IMR-90 (cell line): Measurements from ENCODE around the gene NDUFV3. TPM values are rescaled to one million over a fixed set of nuclear protein-coding genes. Genes with fewer than 3 reads are reported as not detected.
"Not testable (repeated sequence)": the region's sequence is repeated elsewhere in the genome, so short reads cannot be mapped to it uniquely, and the experiment has no call there.

Source experiments
- ATAC-seq: fragments of 200-7000 bp; cut with Tn5 transposase; 2 replicates; pipeline ENCODE4 v1.9.1; 2020; ENCODE audit warnings: low read depth, mild to moderate bottlenecking, moderate library complexity
- BruUV-seq: library from RNA; stranded (reverse); fragments of 400-500 nt; replicated peaks from 2 replicates; lab custom pipeline; 2021; lab: Mats Ljungman, UMichigan
- CTCF ChIA-PET: fragments of 300-600 bp; formaldehyde crosslinking; extraction: SDS; loops from one replicate; lab custom pipeline; 2021; ENCODE audit warnings: antibody characterized with exemption; lab: Yijun Ruan, JAX
- POLR2A ChIA-PET: fragments of 300-600 bp; sonication (Branson Sonifier 250); formaldehyde crosslinking; loops from one replicate; lab custom pipeline; 2022; ENCODE audit warnings: antibody characterized with exemption; ENCODE audit not compliant: unreplicated experiment; lab: Charles Lee
- DNase-seq: peaks from one replicate; pipeline ENCODE4 v3.0.0; 2013
- H2AFZ ChIP-seq: replicated peaks from 2 replicates; pipeline ENCODE3; 2013; ENCODE audit warnings: low read length, mild to moderate bottlenecking; ENCODE audit not compliant: poor library complexity
- H2AK5ac ChIP-seq: 2 replicates; pipeline ENCODE4 v1.6.1; 2013; ENCODE audit warnings: low read depth, low read length, inconsistent platforms
- H2AK9ac ChIP-seq: replicated peaks from 2 replicates; pipeline ENCODE3; 2013; ENCODE audit warnings: mild to moderate bottlenecking, low read depth, low read length, moderate library complexity; ENCODE audit not compliant: poor library complexity
- H2BK120ac ChIP-seq: 2 replicates; pipeline ENCODE4 v1.6.1; 2013; ENCODE audit warnings: low read depth, low read length, inconsistent platforms
- H2BK15ac ChIP-seq: 3 replicates; pipeline ENCODE4 v1.6.1; 2013; ENCODE audit warnings: low read depth, low read length, inconsistent platforms
- H2BK20ac ChIP-seq: 2 replicates; pipeline ENCODE4 v1.6.1; 2013; ENCODE audit warnings: low read depth, mild to moderate bottlenecking, inconsistent platforms, low read length, moderate library complexity
- H2BK5ac ChIP-seq: 2 replicates; pipeline ENCODE4 v1.6.1; 2013; ENCODE audit warnings: mild to moderate bottlenecking, low read depth, low read length, inconsistent platforms; ENCODE audit not compliant: poor library complexity, severe bottlenecking
- H3K14ac ChIP-seq: replicated peaks from 2 replicates; pipeline ENCODE4 v1.6.1; 2013; ENCODE audit warnings: low read depth, low read length, inconsistent platforms
- H3K18ac ChIP-seq: 2 replicates; pipeline ENCODE4 v1.6.1; 2013; ENCODE audit warnings: low read depth, low read length, control low read depth
- H3K23ac ChIP-seq: 2 replicates; pipeline ENCODE4 v1.6.1; 2013; ENCODE audit warnings: low read depth, low read length, inconsistent platforms
- H3K27ac ChIP-seq: 2 replicates; pipeline ENCODE4 v1.5.1; 2013; ENCODE audit warnings: mild to moderate bottlenecking, control low read depth, low read length; ENCODE audit not compliant: insufficient read depth
- H3K27me3 ChIP-seq: 2 replicates; pipeline ENCODE4 v1.6.1; 2013; ENCODE audit warnings: low read length; ENCODE audit not compliant: control insufficient read depth, insufficient read depth
- H3K36me3 ChIP-seq: 2 replicates; pipeline ENCODE4 v1.6.1; 2013; ENCODE audit warnings: low read length, mixed read lengths; ENCODE audit not compliant: control insufficient read depth, insufficient read depth
- H3K4ac ChIP-seq: 2 replicates; pipeline ENCODE4 v1.6.1; 2013; ENCODE audit warnings: low read depth, low read length, inconsistent platforms
- H3K4me1 ChIP-seq: 2 replicates; pipeline ENCODE4 v1.6.1; 2013; ENCODE audit warnings: low read length, mixed read lengths; ENCODE audit not compliant: control insufficient read depth, insufficient read depth
- H3K4me2 ChIP-seq: 2 replicates; pipeline ENCODE4 v1.6.1; 2013; ENCODE audit warnings: low read depth, mild to moderate bottlenecking, control low read depth, low read length, moderate library complexity
- H3K4me3 ChIP-seq: 2 replicates; pipeline ENCODE4 v1.5.1; 2013; ENCODE audit warnings: low read depth, mild to moderate bottlenecking, control low read depth, low read length, moderate library complexity; ENCODE audit not compliant: insufficient read depth
- H3K56ac ChIP-seq: 2 replicates; pipeline ENCODE4 v1.6.1; 2013; ENCODE audit warnings: low read length, inconsistent platforms; ENCODE audit not compliant: insufficient read depth; ENCODE audit errors: extremely low read depth
- H3K79me1 ChIP-seq, 2 experiments: 2 replicates each; pipeline ENCODE4 v1.6.1; 2013; ENCODE audit warnings: low read length in 2 of 2, inconsistent platforms in 1 of 2, low read depth in 1 of 2
- H3K9ac ChIP-seq: 2 replicates; pipeline ENCODE4 v1.6.1; 2013; ENCODE audit warnings: low read depth, low read length, control low read depth
- H3K9me1 ChIP-seq: 2 replicates; pipeline ENCODE4 v1.6.1; 2013; ENCODE audit warnings: low read length, inconsistent platforms; ENCODE audit not compliant: insufficient read depth
- H3K9me3 ChIP-seq: 2 replicates; pipeline ENCODE4 v1.6.1; 2013; ENCODE audit warnings: low read length; ENCODE audit not compliant: control insufficient read depth, insufficient read depth
- H4K20me1 ChIP-seq: 2 replicates; pipeline ENCODE4 v1.6.1; 2013; ENCODE audit warnings: low read length, inconsistent platforms; ENCODE audit not compliant: insufficient read depth
- H4K5ac ChIP-seq: 2 replicates; pipeline ENCODE4 v1.6.1; 2013; ENCODE audit warnings: mild to moderate bottlenecking, low read depth, low read length, control low read depth
- H4K8ac ChIP-seq, 2 experiments: 2 replicates each; pipeline ENCODE4 v1.6.1; 2013; ENCODE audit warnings: low read depth in 2 of 2, low read length in 2 of 2, control low read depth in 1 of 2, inconsistent platforms in 1 of 2
- H4K91ac ChIP-seq: 2 replicates; pipeline ENCODE4 v1.6.1; 2013; ENCODE audit warnings: low read depth, low read length, inconsistent platforms; ENCODE audit not compliant: insufficient read depth
- WGBS, 2 experiments: methylation state at CpG; one replicate each; pipeline versions ENCODE4 v1.1.5 to v1.1.7; 2013; ENCODE audit warnings: missing lambda C conversion rate in 2 of 2; ENCODE audit not compliant: insufficient read length in 1 of 2; ENCODE audit errors: extremely low coverage in 2 of 2; 5-methylcytosine and 5-hydroxymethylcytosine counted together
- dilution Hi-C: fragments of 300-500 bp; cut with HindIII; formaldehyde crosslinking; loops from one replicate; pipeline ENCODE4 v1.14.3; 2018; ENCODE audit warnings: low sequenced_read_pairs; ENCODE audit not compliant: unreplicated experiment
- in situ Hi-C: fragments of 300-500 bp; cut with MboI; formaldehyde crosslinking; loops from 3 replicates; pipeline ENCODE4 v1.14.3; 2019; ENCODE audit warnings: low sequenced_read_pairs, inconsistent platforms, mixed read lengths
- intact Hi-C: fragments of 100-400 bp; cut with micrococcal nuclease; formaldehyde crosslinking; loops from 2 replicates; pipeline ENCODE4 v1.10.0; 2022
- polyA plus RNA-seq, 3 experiments: library from polyadenylated mRNA; depleted of rRNA; stranded (reverse); fragments of >200 nt; gene quantifications; 2 replicates each; pipeline ENCODE4 v1.2.3, GENCODE V29; 2012; ENCODE audit warnings: low replicate concordance in 1 of 3
- total RNA-seq: library from RNA; depleted of rRNA; stranded (reverse); fragments of >200 nt; gene quantifications from 2 replicates; pipeline ENCODE4 v1.2.3, GENCODE V29; 2012

NDUFV3 gene
- total and polyA plus RNA-seq, 2 of the 4 experiments (the other 2 are of a cell fraction), result 38.5 to 55.6 TPM

DNA sequence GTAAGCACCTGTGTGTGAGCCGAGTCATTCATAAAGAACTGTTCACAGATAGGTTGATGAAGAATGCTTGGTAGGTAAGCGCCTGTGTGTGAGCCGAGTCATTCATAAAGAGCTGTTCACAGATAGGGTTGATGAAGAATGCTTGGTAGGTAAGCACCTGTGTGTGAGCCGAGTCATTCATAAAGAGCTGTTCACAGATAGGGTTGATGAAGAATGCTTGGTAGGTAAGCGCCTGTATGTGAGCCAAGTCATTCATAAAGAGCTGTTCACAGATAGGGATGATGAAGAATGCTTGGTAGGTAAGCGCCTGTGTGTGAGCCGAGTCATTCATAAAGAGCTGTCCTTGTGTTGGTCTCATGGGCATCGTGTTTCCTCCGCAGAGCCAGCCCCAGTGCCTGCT lies 15.4 kb downstream of the NDUFV3 start:
- 96% methylated on average over 4 of the region's 9 CpGs; no CpG with 5 or more reads in 1 of the 2 experiments for WGBS, 2 experiments
- H2BK20ac ChIP-seq, H4K5ac ChIP-seq, ATAC-seq, H2BK15ac ChIP-seq, H3K4me3 ChIP-seq, H3K27me3 ChIP-seq, H2AK9ac ChIP-seq, H3K14ac ChIP-seq, dilution Hi-C loops, H2AFZ ChIP-seq, H3K4me1 ChIP-seq, DNase-seq, H3K56ac ChIP-seq, H3K18ac ChIP-seq, H2BK5ac ChIP-seq, POLR2A ChIA-PET, H2BK120ac ChIP-seq, CTCF ChIA-PET, in situ Hi-C loops, H3K27ac ChIP-seq, H4K91ac ChIP-seq, BruUV-seq, H3K4me2 ChIP-seq, H3K4ac ChIP-seq, H3K9me1 ChIP-seq, H3K9ac ChIP-seq, intact Hi-C loops, H4K8ac ChIP-seq, H3K23ac ChIP-seq, H3K9me3 ChIP-seq, H2AK5ac ChIP-seq: not testable (repeated sequence)
- H3K36me3 ChIP-seq, result peaks cover 45% of the 10 kb centered on the region
- H4K20me1 ChIP-seq, result peaks cover 10% of the 10 kb centered on the region; the same call in 1 of the 2 replicates
- peaks cover 7 to 25% of the 10 kb centered on the region in 2 experiments for H3K79me1 ChIP-seq

DNA sequence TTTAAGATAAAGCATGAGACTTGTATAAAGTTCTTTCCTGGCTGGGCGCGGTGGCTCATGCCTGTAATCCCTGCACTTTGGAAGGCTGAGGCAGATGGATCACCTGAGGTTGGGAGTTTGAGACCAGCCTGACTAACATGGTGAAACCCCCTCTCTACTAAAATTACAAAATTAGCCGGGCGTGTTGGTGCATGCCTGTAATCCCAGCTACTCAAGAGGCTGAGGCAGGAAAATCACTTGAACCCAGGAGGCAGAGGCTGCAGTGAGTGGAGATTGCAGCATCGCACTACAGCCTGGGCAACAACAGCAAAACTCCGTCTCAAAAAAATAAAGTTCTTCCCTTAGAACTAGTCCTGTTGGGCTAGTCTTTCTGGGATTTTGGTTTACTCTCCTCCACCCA lies 18.8 kb downstream of the NDUFV3 start:
- H2BK5ac ChIP-seq, H3K9ac ChIP-seq, H3K18ac ChIP-seq, intact Hi-C loops, H3K9me3 ChIP-seq, H2BK15ac ChIP-seq, H2BK20ac ChIP-seq, POLR2A ChIA-PET, H3K4me3 ChIP-seq, H3K56ac ChIP-seq, H3K4me1 ChIP-seq, H4K8ac ChIP-seq, H3K4me2 ChIP-seq, H3K27me3 ChIP-seq, dilution Hi-C loops, H4K5ac ChIP-seq, in situ Hi-C loops, H3K9me1 ChIP-seq, H3K4ac ChIP-seq, H2AK5ac ChIP-seq, H3K14ac ChIP-seq, H3K27ac ChIP-seq, DNase-seq, H2BK120ac ChIP-seq, H2AFZ ChIP-seq, H4K91ac ChIP-seq, H4K20me1 ChIP-seq, ATAC-seq, H2AK9ac ChIP-seq, BruUV-seq, H3K23ac ChIP-seq: not testable (repeated sequence)
- peaks cover 24% of the 10 kb centered on the region for H3K36me3 ChIP-seq
- WGBS, 2 experiments, result no CpG with 5 or more reads among the region's 6 CpGs
- H3K79me1 ChIP-seq, result peaks cover 7 to 18% of the 10 kb centered on the region in 2 experiments; a peak in 3 of 4 replicates
- CTCF ChIA-PET, result interaction anchor here (0.5 kb wide), 1 partner anchor 895 kb away, joined by 6 read pairs; no protein-coding TSS in a partner anchor
